Stimulated activated CD8-positive, alpha-beta memory T cell treated with anti-CD3 and anti-CD28 coated beads, Interleukin-4, amount 100 ng/mL, for 4 hours (primary cell): ENCODE results near the gene EMD.

Experiments
- DNase-seq, 2 donors: peaks; one replicate each; pipeline ENCODE4 v3.0.0-alpha.2; 2020; ENCODE audit warnings: low read depth in 2 of 2, low spot score in 1 of 2

EMD gene

GRCh38 chrX:154412468-154412867, 33.4 kb downstream of the EMD start:
- DNase-seq = no peak

DNA sequence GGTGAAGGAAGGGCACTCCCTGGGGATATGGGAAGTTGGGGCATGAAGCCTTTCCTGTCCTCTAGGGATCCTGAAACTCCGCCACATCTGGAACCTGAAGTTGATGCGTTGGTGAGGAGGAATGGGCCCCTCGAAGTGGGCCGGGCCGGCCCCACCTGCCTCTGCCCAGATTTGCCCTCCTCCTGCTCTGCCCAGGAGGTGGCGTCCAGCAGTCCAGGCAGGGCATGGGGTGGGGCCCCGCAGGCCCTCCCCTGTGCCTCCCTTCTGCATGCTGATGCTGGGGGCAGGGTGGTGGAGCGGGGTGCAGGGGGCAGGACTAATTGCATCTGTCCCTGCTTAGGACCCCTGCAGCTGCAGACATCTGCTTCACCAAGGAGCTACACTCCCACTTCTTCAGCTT, 34.0 kb downstream of the EMD start:
- no peak for DNase-seq

GRCh38 chrX:154417157-154417556, 38.1 kb downstream of the EMD start:
- no peak for DNase-seq

- DNase-seq = no peak
These were observed 40.1 kb downstream of the EMD start for GRCh38 chrX:154419189-154419588.

DNA sequence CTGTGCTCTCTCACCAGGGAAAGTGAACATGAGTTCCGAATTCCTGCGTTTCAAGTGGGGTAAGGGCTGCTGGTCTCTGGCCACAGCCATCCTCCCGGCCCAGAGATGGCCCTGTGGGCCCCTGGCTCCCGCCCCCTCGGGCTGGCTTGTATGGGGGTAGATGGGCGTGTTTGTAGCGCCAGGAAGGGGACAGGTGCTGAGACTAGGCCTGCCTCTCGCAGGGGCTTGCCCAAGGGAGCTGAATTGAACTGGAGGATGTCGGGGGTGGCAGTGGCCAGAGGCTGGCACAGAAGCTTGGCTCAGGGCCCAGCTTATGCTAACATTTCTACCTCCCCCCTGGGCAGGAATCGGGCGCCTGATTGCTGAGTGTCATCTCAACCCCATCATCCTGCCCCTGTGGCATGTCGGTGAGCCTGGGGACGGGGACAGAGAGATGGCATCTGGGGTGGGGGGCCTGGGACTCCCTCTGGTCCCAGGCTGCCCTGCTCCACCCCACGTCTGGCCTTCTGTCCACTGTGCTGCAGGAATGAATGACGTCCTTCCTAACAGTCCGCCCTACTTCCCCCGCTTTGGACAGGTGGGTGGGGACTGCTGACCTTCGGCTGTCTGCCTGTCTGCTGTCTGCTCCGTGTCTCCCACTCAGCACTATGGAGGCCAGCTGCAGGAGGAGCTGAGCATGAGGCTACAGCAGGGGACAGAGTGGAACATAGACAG, 40.8 kb downstream of the EMD start:
- DNase-seq = no peak

- DNase-seq = no peak
These were observed 41.3 kb downstream of the EMD start for GRCh38 chrX:154420402-154420756.

- no peak for DNase-seq
These were observed 48.0 kb downstream of the EMD start for GRCh38 chrX:154426916-154427770.

GRCh38 chrX:154428176-154429171, 49.4 kb downstream of the EMD start, which contains the start of gene ATP6AP1:
TSS of gene ATP6AP1 (plus strand) at chrX:154428677. CDS start at chrX:154428693, 16 bp downstream.
- DNase-seq = peak; percentile 57 to 70

- DNase-seq = no peak
These were observed 50.6 kb downstream of the EMD start for GRCh38 chrX:154429711-154430110.

DNA sequence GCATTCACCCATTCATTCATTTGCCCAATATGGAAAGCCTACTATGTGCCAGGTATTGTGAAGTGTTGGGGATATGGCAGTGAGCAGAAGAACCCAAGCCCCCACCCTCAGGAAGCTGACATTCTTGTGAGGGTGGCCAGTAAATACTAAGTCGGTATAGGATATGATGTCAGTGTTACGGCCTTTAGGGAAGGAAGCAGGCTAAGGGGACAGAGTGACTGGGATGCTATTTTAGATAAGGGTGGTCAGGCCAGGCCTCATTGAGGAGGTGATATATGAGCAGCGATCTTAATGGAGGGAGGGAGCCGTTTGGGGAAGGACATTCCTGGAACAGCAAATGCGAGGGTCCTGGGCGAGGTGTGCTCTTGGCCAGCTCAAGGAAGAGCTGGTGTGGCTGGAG, 51.4 kb downstream of the EMD start:
- DNase-seq = no peak

GRCh38 chrX:154430916-154431315, 51.8 kb downstream of the EMD start:
- DNase-seq = no peak
